ENCODE data around the gene DYNC1I2.
A peak's percentile ranks its signal among the peaks of the same experiment; 100 is the strongest.

The DYNC1I2 gene

GRCh38 chr2:171785450-171785849 lies 98.2 kb downstream of the DYNC1I2 start:
- H3K27ac Mint-ChIP-seq = no peak overlapping the region
- H3K4me3 Mint-ChIP-seq = no peak overlapping the region
- no peaks in the 10 kb centered on the region for H3K27me3 Mint-ChIP-seq
- no peaks in the 10 kb centered on the region for H3K4me1 Mint-ChIP-seq
- ATAC-seq (no peak), DNase-seq (no peak)
- H3K9me3 Mint-ChIP-seq = no peaks in the 10 kb centered on the region
- peaks cover 53% of the 10 kb centered on the region for H3K36me3 Mint-ChIP-seq (ENCODE audit: low read depth)

GRCh38 chr2:171787333-171788072 lies 100.2 kb downstream of the DYNC1I2 start:
- H3K9me3 Mint-ChIP-seq = no peaks in the 10 kb centered on the region
- H3K4me3 Mint-ChIP-seq = no peak overlapping the region
- H3K27me3 Mint-ChIP-seq = no peaks in the 10 kb centered on the region
- DNase-seq = no peak
- no peak overlapping the region for H3K27ac Mint-ChIP-seq
- ATAC-seq = no peak
- peaks cover 54% of the 10 kb centered on the region for H3K36me3 Mint-ChIP-seq (ENCODE audit: low read depth)
- no peaks in the 10 kb centered on the region for H3K4me1 Mint-ChIP-seq

GRCh38 chr2:171788316-171788993 lies 101.2 kb downstream of the DYNC1I2 start:
- Mint-ChIP-seq H3K4me1 (no peaks in the 10 kb centered on the region), H3K36me3 (ENCODE audit: low read depth) (peaks cover 54% of the 10 kb centered on the region), H3K4me3 (no peak overlapping the region), H3K27me3 (no peaks in the 10 kb centered on the region), H3K27ac (no peak overlapping the region), H3K9me3 (no peaks in the 10 kb centered on the region)
- ATAC-seq (no peak), DNase-seq (no peak)

- no peaks in the 10 kb centered on the region for H3K27me3 Mint-ChIP-seq
- DNase-seq (no peak), ATAC-seq (no peak)
- peaks cover 42% of the 10 kb centered on the region for H3K36me3 Mint-ChIP-seq (ENCODE audit: low read depth)
- no peak overlapping the region for H3K4me3 Mint-ChIP-seq
- peaks cover 9% of the 10 kb centered on the region for H3K4me1 Mint-ChIP-seq
- no peak overlapping the region for H3K27ac Mint-ChIP-seq
- H3K9me3 Mint-ChIP-seq = no peaks in the 10 kb centered on the region
Measured at GRCh38 chr2:171789956-171790355, 102.7 kb downstream of the DYNC1I2 start.

- DNase-seq = no peak
- ATAC-seq = no peak
- peaks cover 35% of the 10 kb centered on the region for H3K36me3 Mint-ChIP-seq (ENCODE audit: low read depth)
- H3K9me3 Mint-ChIP-seq = no peaks in the 10 kb centered on the region
- H3K4me1 Mint-ChIP-seq = peaks cover 12% of the 10 kb centered on the region
- no peak overlapping the region for H3K27ac Mint-ChIP-seq
- no peaks in the 10 kb centered on the region for H3K27me3 Mint-ChIP-seq
- no peak overlapping the region for H3K4me3 Mint-ChIP-seq
Measured at GRCh38 chr2:171791361-171791760, 104.1 kb downstream of the DYNC1I2 start.

GRCh38 chr2:171792157-171792556 lies 104.9 kb downstream of the DYNC1I2 start:
- H3K9me3 Mint-ChIP-seq = no peaks in the 10 kb centered on the region
- H3K27ac Mint-ChIP-seq = no peak overlapping the region

GRCh38 chr2:171792886-171793580 lies 105.8 kb downstream of the DYNC1I2 start:
- H3K4me1 Mint-ChIP-seq = peaks cover 12% of the 10 kb centered on the region
- no peak overlapping the region for H3K27ac Mint-ChIP-seq
- no peak overlapping the region for H3K4me3 Mint-ChIP-seq
- H3K36me3 Mint-ChIP-seq (ENCODE audit: low read depth) = peaks cover 27% of the 10 kb centered on the region
- ATAC-seq = no peak
- H3K27me3 Mint-ChIP-seq = no peaks in the 10 kb centered on the region
- H3K9me3 Mint-ChIP-seq = no peaks in the 10 kb centered on the region
- no peak for DNase-seq

More at GRCh38 chr2:171792157-171792556, 104.9 kb downstream of the DYNC1I2 start:
- H3K4me3 Mint-ChIP-seq = no peak overlapping the region
- peaks cover 34% of the 10 kb centered on the region for H3K36me3 Mint-ChIP-seq (ENCODE audit: low read depth)
- DNase-seq (no peak), ATAC-seq (no peak)
- no peaks in the 10 kb centered on the region for H3K27me3 Mint-ChIP-seq
- peaks cover 12% of the 10 kb centered on the region for H3K4me1 Mint-ChIP-seq

- Mint-ChIP-seq H3K9me3 (no peaks in the 10 kb centered on the region), H3K4me3 (no peak overlapping the region), H3K4me1 (peaks cover 14% of the 10 kb centered on the region), H3K27me3 (no peaks in the 10 kb centered on the region), H3K36me3 (ENCODE audit: low read depth) (peaks cover 24% of the 10 kb centered on the region), H3K27ac (peak overlapping the region; percentile 3)
- DNase-seq (no peak), ATAC-seq (peak; percentile 43)
Measured at GRCh38 chr2:171793691-171794678, 106.7 kb downstream of the DYNC1I2 start.

- ATAC-seq (no peak), DNase-seq (no peak)
- H3K27me3 Mint-ChIP-seq = no peaks in the 10 kb centered on the region
- H3K27ac Mint-ChIP-seq = no peak overlapping the region
- H3K4me3 Mint-ChIP-seq = no peak overlapping the region
- H3K36me3 Mint-ChIP-seq (ENCODE audit: low read depth) = peaks cover 24% of the 10 kb centered on the region
- peaks cover 14% of the 10 kb centered on the region for H3K4me1 Mint-ChIP-seq
- no peaks in the 10 kb centered on the region for H3K9me3 Mint-ChIP-seq
Measured at GRCh38 chr2:171794918-171795317, 107.6 kb downstream of the DYNC1I2 start.
